ENCODE data around the gene VIM.
A peak's percentile ranks its signal among the peaks of the same experiment; 100 is the strongest.
"Not testable (repeated sequence)": the region's sequence is repeated elsewhere in the genome, so short reads cannot be mapped to it uniquely, and the experiment has no call there.

Gene VIM

DNA sequence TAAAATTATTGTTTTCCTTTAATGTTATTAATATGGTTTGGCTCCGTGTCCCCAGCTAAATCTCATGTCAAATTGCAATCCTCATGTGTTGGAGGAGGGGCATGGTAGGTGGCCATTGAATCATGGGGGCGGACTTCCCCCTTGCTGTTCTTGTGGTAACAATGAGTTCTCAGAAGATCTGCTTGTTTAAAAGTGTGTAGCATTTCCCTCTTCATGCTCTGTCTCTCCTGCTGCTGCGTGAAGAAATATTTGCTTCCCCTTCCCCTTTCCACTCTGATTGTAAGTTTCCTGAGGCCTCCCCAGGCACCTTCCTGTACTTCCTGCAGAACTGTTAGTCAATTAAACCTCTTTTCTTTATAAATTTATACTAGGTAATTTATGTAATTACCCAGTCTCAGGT lies 27.5 kb downstream of the VIM start:
- H3K4me3 ChIP-seq (ENCODE audit: low read length), result no peak overlapping the region
- no peak for DNase-seq (ENCODE audit: low read depth)
- TF ChIP-seq CTCF (conservative IDR thresholded peaks at IDR 0.05; ENCODE audit: low read length), result no peak

GRCh38 chr10:17256051-17256450 lies 28.0 kb downstream of the VIM start:
- DNase-seq (ENCODE audit: low read depth), result peak; percentile 21
- TF ChIP-seq CTCF (conservative IDR thresholded peaks at IDR 0.05; ENCODE audit: low read length), result no peak
- no peak overlapping the region for H3K4me3 ChIP-seq (ENCODE audit: low read length)

DNA sequence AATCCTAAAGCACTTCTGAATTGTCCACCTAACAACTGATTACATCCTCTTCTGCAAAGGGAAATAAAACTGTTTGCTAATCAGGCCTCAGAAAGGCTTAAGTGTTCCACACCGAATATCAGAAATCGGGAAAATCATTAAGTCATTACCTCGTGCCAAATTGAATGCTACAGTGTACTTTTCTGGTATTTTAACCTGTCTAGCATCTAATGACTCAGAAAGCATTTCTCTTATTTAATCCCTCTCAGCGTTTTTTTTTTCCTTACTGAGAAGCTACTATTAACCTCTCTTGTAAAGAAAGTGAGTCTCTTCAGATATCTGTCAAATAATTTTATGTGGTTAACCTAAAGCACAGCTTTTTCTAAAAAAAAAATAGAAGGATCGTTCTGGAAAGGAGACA lies 28.6 kb downstream of the VIM start:
- no peak overlapping the region for H3K4me3 ChIP-seq (ENCODE audit: low read length)
- TF ChIP-seq CTCF (conservative IDR thresholded peaks at IDR 0.05; ENCODE audit: low read length), result no peak
- DNase-seq (ENCODE audit: low read depth), result no peak

GRCh38 chr10:17257466-17258321 lies 29.7 kb downstream of the VIM start:
- H3K4me3 ChIP-seq (ENCODE audit: low read length), result peak overlapping the region; percentile 37
- DNase-seq (ENCODE audit: low read depth), result peak; percentile 82
- TF ChIP-seq CTCF (conservative IDR thresholded peaks at IDR 0.05; ENCODE audit: low read length), result peak; percentile 88

- no peak for TF ChIP-seq CTCF (conservative IDR thresholded peaks at IDR 0.05; ENCODE audit: low read length)
- DNase-seq (ENCODE audit: low read depth), result no peak
- H3K4me3 ChIP-seq (ENCODE audit: low read length), result no peak overlapping the region
These were observed 34.5 kb downstream of the VIM start for GRCh38 chr10:17262502-17262901.

DNA sequence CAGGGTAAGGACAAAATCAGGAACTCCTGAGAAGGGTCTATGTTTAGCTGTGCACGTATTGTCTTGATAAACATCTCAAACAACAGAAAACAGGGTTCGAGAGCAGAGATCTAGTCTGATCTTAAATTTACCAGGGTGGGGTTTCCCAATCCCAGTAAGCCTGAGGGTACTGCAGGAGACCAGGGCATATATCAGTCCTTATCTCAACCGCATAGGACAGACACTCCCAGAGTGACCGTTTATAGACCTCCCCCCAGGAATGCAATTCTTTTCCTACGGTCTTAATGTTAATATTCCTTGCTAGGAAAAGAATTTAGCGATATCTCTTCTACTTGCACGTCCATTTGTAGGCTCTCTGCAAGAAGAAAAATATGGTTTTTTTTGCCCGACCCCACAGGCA lies 35.5 kb downstream of the VIM start:
- no peak for DNase-seq (ENCODE audit: low read depth)
- no peak for TF ChIP-seq CTCF (conservative IDR thresholded peaks at IDR 0.05; ENCODE audit: low read length)
- H3K4me3 ChIP-seq (ENCODE audit: low read length), result no peak overlapping the region

- no peak for TF ChIP-seq CTCF (conservative IDR thresholded peaks at IDR 0.05; ENCODE audit: low read length)
- H3K4me3 ChIP-seq (ENCODE audit: low read length), result no peak overlapping the region
- peak; percentile 26 for DNase-seq (ENCODE audit: low read depth)
These were observed 37.4 kb downstream of the VIM start for GRCh38 chr10:17265468-17265867.

DNA sequence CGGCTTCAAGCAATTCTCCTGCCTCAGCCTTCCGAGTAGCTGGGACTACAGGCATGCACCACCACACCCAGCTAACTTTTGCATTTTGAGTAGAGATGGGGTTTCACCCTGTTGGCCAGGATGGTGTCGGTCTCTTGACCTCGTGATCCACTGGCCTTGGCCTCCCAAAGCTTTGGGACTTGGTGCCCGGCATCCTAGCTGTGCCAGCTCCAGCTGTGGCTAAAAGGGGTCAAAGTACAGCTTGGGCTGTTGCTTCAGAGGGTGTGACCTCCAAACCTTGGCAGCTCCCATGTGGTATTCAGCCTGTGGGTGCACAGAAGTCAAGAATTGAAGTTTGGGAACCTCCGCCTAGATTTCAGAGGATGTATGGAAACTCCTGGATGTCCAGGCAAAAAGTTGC lies 38.5 kb downstream of the VIM start:
- DNase-seq (ENCODE audit: low read depth); H3K4me3 ChIP-seq (ENCODE audit: low read length): not testable (repeated sequence)

All from AG10803 (cell line).